ENCODE data around the gene HEMK1.

Gene HEMK1

DNA sequence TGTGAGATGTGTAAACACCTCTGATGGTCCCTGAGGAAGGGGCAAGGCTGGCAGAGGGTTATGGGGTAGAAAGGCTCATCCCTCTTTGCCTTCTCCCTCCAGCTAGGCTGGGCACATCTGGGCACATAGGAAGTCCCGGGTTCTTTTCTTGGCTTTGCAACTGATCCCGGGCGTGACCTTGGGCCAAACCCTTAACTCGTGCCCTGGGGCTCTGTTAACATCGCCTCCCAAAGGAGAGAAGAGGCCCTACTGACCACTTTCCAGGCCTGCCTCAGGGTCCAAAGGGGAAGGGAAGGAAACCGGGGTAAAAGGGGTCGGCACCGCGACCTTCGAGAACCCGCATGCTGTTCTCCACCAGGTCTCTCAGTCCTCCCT lies 2.3 kb upstream of the HEMK1 start:
- Histone ChIP-seq H3K36me3 (ENCODE audit: insufficient read depth, low read length) (no peaks in the 10 kb centered on the region), H3K4me1 (ENCODE audit: control insufficient read depth, insufficient read depth, low read length, unreplicated experiment) (peaks cover 19% of the 10 kb centered on the region), H2AFZ (ENCODE audit: low read length, unreplicated experiment) (peak overlapping the region; percentile 92), H3K4me3 (ENCODE audit: low read depth, low read length) (peak overlapping the region; percentile 76), H3K79me2 (ENCODE audit: control insufficient read depth, insufficient read depth, low read length, unreplicated experiment) (peaks cover 6% of the 10 kb centered on the region), H3K27me3 (ENCODE audit: insufficient read depth, low read length) (no peaks in the 10 kb centered on the region), H3K27ac (ENCODE audit: low read depth, low read length) (no peak overlapping the region)

DNA sequence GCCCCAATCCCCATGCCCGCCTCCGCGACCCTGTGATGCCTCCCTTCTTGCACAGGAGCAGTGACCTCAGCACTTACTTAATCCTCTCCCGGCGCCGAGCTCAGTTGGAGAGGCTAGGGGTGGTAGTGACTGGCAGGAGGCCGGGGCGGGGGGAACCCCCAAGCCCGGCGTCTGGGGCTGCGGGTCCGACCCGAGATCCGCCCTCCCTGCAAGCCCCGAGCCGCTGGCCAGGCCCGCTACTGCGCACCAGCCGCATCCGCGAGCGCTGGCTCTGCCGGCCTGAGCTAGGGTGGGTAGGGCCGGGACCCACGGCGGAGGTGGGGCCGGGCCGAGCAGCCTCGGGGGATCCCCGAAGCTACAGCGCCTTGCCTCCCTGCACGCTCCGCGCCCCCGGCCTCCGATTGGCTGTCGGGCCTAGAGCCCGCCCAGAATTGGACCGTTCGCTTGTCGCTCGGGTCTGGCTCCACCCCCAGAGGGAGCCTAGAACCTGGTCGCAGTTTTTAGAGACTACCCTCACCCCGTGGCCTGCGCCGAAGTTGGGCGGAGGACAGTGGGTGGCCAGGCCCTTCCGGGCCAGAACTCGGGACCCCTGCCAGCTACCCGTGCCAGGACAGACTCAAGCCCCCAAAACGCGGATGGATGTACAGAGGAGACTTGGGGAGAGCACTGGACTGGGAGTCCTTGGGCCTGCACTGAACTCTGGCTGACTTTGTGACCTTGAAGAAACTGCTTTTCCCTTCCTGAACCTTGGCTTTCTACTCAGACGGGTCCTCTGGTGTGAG lies 1.7 kb upstream of the HEMK1 start, which contains the start of gene C3orf18:
Gene C3orf18, minus strand, starts transcription at position 362 of the 782 bp plus-strand sequence. CDS start 2,048 bp downstream, outside the sequence.
- Histone ChIP-seq H3K4me3 (ENCODE audit: low read depth, low read length) (peak within 1 kb of the TSS; percentile 76), H3K4me1 (ENCODE audit: control insufficient read depth, insufficient read depth, low read length, unreplicated experiment) (peaks cover 19% of the 10 kb centered on the region), H3K27me3 (ENCODE audit: insufficient read depth, low read length) (no peaks in the 10 kb centered on the region), H3K79me2 (ENCODE audit: control insufficient read depth, insufficient read depth, low read length, unreplicated experiment) (peaks cover 6% of the 10 kb centered on the region), H3K36me3 (ENCODE audit: insufficient read depth, low read length) (no peaks in the 10 kb centered on the region), H2AFZ (ENCODE audit: low read length, unreplicated experiment) (peak within 1 kb of the TSS; percentile 92), H3K27ac (ENCODE audit: low read depth, low read length) (no peak within 1 kb of the TSS)

DNA sequence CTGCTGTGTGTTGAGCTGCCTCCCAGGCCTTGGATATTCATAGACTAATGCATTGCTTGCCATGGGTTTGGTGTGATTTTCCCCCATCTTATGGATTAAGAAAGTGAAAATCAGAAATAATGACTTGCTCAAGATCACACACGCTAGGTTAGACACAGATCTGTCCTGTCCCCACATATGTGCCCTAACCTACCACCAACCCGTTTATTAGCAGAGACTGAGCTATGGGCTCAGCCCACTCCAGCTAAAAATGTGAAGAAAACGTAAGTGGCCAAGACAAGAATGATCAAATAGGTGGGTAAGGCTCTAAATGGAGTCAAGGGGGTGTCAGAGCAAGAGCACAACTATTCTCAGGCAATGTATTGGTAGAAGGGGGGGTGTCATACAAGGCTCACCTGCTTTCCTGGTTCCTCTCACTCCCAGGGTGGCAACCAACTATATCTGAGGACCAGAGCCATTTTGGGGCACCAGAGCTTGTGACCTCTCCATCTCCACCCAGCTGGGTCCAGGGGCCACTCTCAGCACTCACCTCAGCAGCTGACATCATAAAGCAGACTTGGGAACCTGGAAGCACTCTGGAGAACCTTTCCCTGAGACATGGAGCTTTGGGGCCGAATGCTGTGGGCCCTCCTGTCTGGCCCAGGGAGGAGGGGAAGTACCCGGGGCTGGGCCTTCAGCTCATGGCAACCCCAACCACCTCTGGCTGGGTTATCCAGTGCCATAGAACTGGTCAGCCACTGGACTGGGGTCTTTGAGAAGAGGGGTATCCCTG lies 1.4 kb downstream of the HEMK1 start:
- H3K4me1 ChIP-seq (ENCODE audit: control insufficient read depth, insufficient read depth, low read length, unreplicated experiment) = peaks cover 19% of the 10 kb centered on the region
- no peaks in the 10 kb centered on the region for H3K27me3 ChIP-seq (ENCODE audit: insufficient read depth, low read length)
- H3K79me2 ChIP-seq (ENCODE audit: control insufficient read depth, insufficient read depth, low read length, unreplicated experiment) = peaks cover 6% of the 10 kb centered on the region
- H2AFZ ChIP-seq (ENCODE audit: low read length, unreplicated experiment) = no peak overlapping the region
- H3K4me3 ChIP-seq (ENCODE audit: low read depth, low read length) = peak overlapping the region; percentile 88
- H3K36me3 ChIP-seq (ENCODE audit: insufficient read depth, low read length) = no peaks in the 10 kb centered on the region
- no peak overlapping the region for H3K27ac ChIP-seq (ENCODE audit: low read depth, low read length)

DNA sequence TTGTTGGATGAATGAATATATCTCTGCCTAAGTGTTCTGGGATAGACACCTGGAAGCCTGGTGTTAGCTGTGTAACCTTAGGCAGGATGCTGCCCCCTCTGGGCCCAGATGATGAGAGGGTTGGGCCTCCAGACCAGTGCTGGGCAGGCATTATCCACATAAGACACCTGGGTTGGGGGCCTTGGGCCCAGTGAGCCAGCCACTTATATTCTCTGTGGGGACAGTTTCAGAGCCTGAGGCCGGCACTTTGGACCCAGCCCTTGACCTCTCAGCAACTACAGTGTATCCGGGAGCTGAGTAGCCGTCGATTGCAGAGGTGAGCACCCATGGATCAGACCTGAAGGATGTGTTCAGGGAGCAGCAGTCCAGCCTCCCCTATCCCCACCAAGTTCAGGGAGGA lies 2.2 kb downstream of the HEMK1 start:
- H3K27ac ChIP-seq (ENCODE audit: low read depth, low read length) = no peak overlapping the region

DNA sequence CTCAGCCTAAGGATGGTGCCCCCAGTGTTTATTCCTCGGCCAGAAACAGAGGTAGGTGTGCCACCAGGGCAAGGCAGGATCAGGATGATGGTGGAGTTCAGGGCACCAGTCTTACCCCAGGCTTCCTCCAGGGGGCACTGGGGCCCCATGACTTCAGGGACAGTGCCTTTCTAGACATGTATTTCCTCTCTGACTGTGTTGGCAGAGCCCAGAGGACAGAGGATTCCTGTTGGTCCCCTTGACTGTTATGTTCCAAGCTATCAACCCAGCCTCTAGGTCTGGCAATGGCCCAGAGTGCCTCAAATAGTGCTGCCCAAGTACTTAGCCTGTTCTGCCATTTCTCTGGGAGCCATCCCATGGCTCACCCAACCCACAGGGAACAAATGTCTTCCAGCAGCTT lies 2.8 kb downstream of the HEMK1 start:
- H3K4me3 ChIP-seq (ENCODE audit: low read depth, low read length) = no peak overlapping the region
- H3K36me3 ChIP-seq (ENCODE audit: insufficient read depth, low read length) = no peaks in the 10 kb centered on the region
- H3K27ac ChIP-seq (ENCODE audit: low read depth, low read length) = no peak overlapping the region
- peaks cover 6% of the 10 kb centered on the region for H3K79me2 ChIP-seq (ENCODE audit: control insufficient read depth, insufficient read depth, low read length, unreplicated experiment)
- H3K4me1 ChIP-seq (ENCODE audit: control insufficient read depth, insufficient read depth, low read length, unreplicated experiment) = peaks cover 12% of the 10 kb centered on the region
- H3K27me3 ChIP-seq (ENCODE audit: insufficient read depth, low read length) = no peaks in the 10 kb centered on the region
- no peak overlapping the region for H2AFZ ChIP-seq (ENCODE audit: low read length, unreplicated experiment)

More for the DNA sequence above, 2.2 kb downstream of the HEMK1 start:
- Histone ChIP-seq H3K4me3 (ENCODE audit: low read depth, low read length) (no peak overlapping the region), H3K79me2 (ENCODE audit: control insufficient read depth, insufficient read depth, low read length, unreplicated experiment) (peaks cover 6% of the 10 kb centered on the region), H3K27me3 (ENCODE audit: insufficient read depth, low read length) (no peaks in the 10 kb centered on the region), H3K36me3 (ENCODE audit: insufficient read depth, low read length) (no peaks in the 10 kb centered on the region), H3K4me1 (ENCODE audit: control insufficient read depth, insufficient read depth, low read length, unreplicated experiment) (peaks cover 19% of the 10 kb centered on the region), H2AFZ (ENCODE audit: low read length, unreplicated experiment) (no peak overlapping the region)

DNA sequence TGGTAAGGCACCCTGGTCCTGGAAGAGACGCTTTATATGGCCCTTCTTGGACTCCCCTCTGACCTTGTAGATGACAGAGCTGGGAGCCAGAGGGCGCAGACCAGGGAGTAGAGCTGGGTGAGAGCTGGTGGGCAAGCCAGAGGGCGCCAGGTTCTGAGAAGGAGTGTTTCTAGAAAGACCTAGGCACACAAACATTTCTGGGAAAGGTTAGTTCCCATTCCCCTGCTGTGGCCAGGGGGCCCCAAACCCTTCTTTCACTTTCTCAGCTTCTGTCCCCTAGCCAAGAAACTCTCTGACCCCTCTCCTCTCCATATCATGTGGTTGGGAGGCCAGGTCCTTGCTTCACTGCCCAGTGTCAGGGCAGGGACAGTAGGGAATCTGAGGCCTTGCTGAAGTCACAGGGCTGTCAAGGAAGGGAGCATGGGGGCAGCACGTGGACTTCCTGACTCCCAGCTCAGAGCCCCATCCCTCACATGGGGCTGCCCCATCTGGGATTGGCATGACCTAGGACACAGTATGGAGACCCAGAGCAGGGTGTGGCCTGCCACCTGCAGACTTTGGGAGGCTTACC lies 3.6 kb downstream of the HEMK1 start:
- Histone ChIP-seq H3K79me2 (ENCODE audit: control insufficient read depth, insufficient read depth, low read length, unreplicated experiment) (peaks cover 6% of the 10 kb centered on the region), H3K27ac (ENCODE audit: low read depth, low read length) (no peak overlapping the region), H3K36me3 (ENCODE audit: insufficient read depth, low read length) (no peaks in the 10 kb centered on the region)

DNA sequence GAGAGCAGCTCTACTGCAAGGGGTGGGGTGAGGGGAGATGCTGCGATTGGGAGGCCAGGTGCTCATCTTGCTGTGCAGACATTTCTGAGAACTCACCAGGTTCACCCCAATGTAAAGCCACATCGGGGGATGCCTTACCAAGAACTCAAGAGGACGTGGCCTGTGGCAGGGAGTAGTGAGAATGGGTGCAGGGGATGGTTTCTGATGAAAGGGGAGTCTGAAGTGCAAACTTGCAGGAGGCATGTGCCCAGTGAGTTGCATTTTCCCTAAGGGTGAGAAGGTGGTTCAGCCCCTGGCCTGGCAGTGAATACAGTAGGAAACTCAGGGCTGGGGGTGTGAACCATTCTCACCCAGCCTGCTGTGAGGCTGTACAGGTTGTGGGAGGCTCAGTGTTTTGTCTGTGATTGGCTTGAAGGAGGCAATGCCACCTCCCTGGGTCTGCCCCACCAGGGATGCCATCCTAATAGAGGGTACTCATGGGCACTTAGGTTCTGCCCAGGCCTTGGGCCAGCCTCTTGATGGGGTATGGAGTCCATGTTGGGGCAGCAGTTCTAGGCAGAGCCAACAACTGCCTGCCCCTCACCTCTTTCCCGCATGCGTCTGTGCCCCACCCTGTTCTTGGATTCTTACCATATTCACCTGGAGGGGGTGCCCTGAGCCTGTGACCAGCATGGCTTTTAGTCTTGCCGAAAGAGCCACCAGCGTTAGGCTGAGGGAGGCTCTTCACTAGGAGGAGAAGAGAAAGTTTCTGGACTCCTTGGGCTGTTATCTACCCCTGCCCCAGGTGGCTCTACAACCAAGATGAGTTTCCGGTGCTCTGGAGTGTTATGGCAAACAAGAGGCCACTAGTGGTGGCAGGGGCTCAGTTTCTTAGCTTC lies 4.5 kb downstream of the HEMK1 start:
- Histone ChIP-seq H2AFZ (ENCODE audit: low read length, unreplicated experiment) (no peak overlapping the region), H3K27ac (ENCODE audit: low read depth, low read length) (no peak overlapping the region), H3K79me2 (ENCODE audit: control insufficient read depth, insufficient read depth, low read length, unreplicated experiment) (peaks cover 6% of the 10 kb centered on the region), H3K4me3 (ENCODE audit: low read depth, low read length) (no peak overlapping the region), H3K36me3 (ENCODE audit: insufficient read depth, low read length) (no peaks in the 10 kb centered on the region), H3K27me3 (ENCODE audit: insufficient read depth, low read length) (no peaks in the 10 kb centered on the region), H3K4me1 (ENCODE audit: control insufficient read depth, insufficient read depth, low read length, unreplicated experiment) (peaks cover 7% of the 10 kb centered on the region)

More for the DNA sequence above, 3.6 kb downstream of the HEMK1 start:
- Histone ChIP-seq H3K27me3 (ENCODE audit: insufficient read depth, low read length) (no peaks in the 10 kb centered on the region), H3K4me3 (ENCODE audit: low read depth, low read length) (no peak overlapping the region), H2AFZ (ENCODE audit: low read length, unreplicated experiment) (no peak overlapping the region), H3K4me1 (ENCODE audit: control insufficient read depth, insufficient read depth, low read length, unreplicated experiment) (peaks cover 10% of the 10 kb centered on the region)

DNA sequence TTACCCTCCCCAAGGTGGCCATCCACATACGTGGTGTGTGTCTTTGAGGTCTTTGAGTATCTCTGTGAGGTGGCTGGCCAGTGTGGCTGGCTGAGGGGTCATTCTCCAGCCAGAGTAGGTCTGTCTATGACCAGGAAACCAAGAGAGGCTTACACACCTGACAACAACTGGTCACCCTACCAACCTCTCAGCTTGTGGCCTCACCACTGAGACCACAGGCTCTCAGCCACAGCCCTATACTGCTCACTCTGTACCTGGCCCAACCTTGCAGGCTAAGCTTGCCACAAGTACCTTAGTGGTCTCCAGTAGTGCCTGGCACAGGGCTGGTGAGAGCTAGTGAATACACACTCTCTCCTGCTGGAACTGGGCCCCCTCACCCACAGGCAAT lies 5.1 kb downstream of the HEMK1 start:
- Histone ChIP-seq H2AFZ (ENCODE audit: low read length, unreplicated experiment) (no peak overlapping the region), H3K4me3 (ENCODE audit: low read depth, low read length) (no peak overlapping the region), H3K27me3 (ENCODE audit: insufficient read depth, low read length) (no peaks in the 10 kb centered on the region), H3K79me2 (ENCODE audit: control insufficient read depth, insufficient read depth, low read length, unreplicated experiment) (peaks cover 6% of the 10 kb centered on the region), H3K27ac (ENCODE audit: low read depth, low read length) (no peak overlapping the region), H3K36me3 (ENCODE audit: insufficient read depth, low read length) (no peaks in the 10 kb centered on the region), H3K4me1 (ENCODE audit: control insufficient read depth, insufficient read depth, low read length, unreplicated experiment) (peaks cover 7% of the 10 kb centered on the region)

DNA sequence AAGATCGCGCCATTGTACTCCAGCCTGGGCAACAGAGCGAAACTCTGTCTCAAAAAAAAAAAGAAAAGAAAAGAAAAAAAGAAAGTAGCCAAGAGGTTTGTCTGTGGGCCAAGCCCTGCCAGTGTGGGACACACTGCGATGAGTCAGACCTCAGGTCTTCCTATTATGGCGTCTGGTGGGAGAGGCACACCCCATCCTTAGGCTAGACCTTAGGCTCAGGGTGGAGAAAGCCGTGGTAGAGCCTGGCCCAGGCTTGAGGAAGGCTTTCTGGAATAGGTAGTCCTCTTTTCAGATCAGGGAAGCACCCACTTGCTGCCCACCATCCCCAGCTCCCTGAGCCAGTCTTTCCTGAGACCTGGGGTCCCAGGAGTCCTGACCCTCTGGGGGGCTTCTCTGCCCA lies 6.0 kb downstream of the HEMK1 start:
- no peak overlapping the region for H3K27ac ChIP-seq (ENCODE audit: low read depth, low read length)
- no peaks in the 10 kb centered on the region for H3K36me3 ChIP-seq (ENCODE audit: insufficient read depth, low read length)

DNA sequence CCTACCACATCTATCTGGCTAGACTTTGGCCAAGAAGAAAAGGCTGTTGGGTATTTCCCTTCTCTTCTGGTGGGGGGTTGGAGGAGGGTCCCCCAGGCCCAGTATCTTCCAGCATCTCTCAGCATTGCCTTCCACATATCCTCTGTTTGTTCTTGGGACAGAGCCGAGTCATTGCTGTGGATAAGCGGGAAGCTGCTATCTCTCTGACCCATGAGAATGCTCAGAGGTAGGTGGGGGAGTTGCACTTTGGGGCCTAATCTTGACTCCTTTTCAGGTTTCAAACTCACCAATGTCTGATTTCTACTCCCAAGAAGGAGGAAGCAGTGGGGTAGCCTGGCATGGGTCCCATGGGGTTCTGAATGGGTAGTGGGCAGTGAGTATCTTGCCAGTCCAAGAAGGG lies 8.0 kb downstream of the HEMK1 start:
- no peaks in the 10 kb centered on the region for H3K27me3 ChIP-seq (ENCODE audit: insufficient read depth, low read length)
- H3K27ac ChIP-seq (ENCODE audit: low read depth, low read length) = no peak overlapping the region
- H3K4me1 ChIP-seq (ENCODE audit: control insufficient read depth, insufficient read depth, low read length, unreplicated experiment) = no peaks in the 10 kb centered on the region
- no peaks in the 10 kb centered on the region for H3K36me3 ChIP-seq (ENCODE audit: insufficient read depth, low read length)
- H3K79me2 ChIP-seq (ENCODE audit: control insufficient read depth, insufficient read depth, low read length, unreplicated experiment) = no peaks in the 10 kb centered on the region
- H3K4me3 ChIP-seq (ENCODE audit: low read depth, low read length) = no peak overlapping the region
- no peak overlapping the region for H2AFZ ChIP-seq (ENCODE audit: low read length, unreplicated experiment)

More for the DNA sequence above, 6.0 kb downstream of the HEMK1 start:
- Histone ChIP-seq H3K4me1 (ENCODE audit: control insufficient read depth, insufficient read depth, low read length, unreplicated experiment) (peaks cover 3% of the 10 kb centered on the region), H2AFZ (ENCODE audit: low read length, unreplicated experiment) (no peak overlapping the region), H3K27me3 (ENCODE audit: insufficient read depth, low read length) (no peaks in the 10 kb centered on the region), H3K79me2 (ENCODE audit: control insufficient read depth, insufficient read depth, low read length, unreplicated experiment) (no peaks in the 10 kb centered on the region), H3K4me3 (ENCODE audit: low read depth, low read length) (no peak overlapping the region)

Measured in ACC112 (cell line).